Choroid plexus epithelial cell (primary cell): ENCODE data around the gene SEMA4C.

Experiments
- DNase-seq: peaks from one replicate; pipeline ENCODE4 v3.0.0-alpha.2; 2010; ENCODE audit warnings: low read depth
- H3K4me3 ChIP-seq: 2 replicates; pipeline ENCODE4 v1.5.1; 2011; ENCODE audit warnings: low read depth, mild to moderate bottlenecking, control low read depth, low read length, moderate library complexity
- CTCF ChIP-seq: conservative IDR thresholded peaks from 2 replicates; pipeline ENCODE4 v1.5.1; 2011; ENCODE audit warnings: low read depth, mild to moderate bottlenecking, control low read depth, inconsistent platforms, low read length, moderate library complexity

SEMA4C gene

DNA sequence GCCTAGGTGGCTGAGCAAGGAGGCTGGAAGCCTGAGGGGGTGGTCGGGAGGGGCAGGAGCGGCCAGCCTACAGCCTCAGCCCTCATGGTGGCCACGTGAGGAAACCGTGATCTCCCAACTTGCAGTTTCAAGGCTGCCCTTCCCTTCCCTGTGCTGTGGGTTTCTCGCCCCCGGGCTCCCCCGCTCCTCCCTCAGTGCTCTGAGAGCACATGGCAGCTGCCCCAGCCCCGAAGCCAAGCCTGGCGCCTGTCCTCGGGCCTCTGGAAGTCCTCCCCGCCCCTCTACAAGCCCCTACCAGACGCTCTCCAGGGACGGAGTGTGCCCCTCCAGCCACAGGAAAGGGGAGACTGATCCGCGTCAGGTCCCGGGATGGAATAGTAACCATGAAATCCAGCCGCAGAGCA, 25.5 kb downstream of the SEMA4C start:
- DNase-seq = no peak
- no peak overlapping the region for H3K4me3 ChIP-seq
- TF ChIP-seq CTCF = no peak

DNA sequence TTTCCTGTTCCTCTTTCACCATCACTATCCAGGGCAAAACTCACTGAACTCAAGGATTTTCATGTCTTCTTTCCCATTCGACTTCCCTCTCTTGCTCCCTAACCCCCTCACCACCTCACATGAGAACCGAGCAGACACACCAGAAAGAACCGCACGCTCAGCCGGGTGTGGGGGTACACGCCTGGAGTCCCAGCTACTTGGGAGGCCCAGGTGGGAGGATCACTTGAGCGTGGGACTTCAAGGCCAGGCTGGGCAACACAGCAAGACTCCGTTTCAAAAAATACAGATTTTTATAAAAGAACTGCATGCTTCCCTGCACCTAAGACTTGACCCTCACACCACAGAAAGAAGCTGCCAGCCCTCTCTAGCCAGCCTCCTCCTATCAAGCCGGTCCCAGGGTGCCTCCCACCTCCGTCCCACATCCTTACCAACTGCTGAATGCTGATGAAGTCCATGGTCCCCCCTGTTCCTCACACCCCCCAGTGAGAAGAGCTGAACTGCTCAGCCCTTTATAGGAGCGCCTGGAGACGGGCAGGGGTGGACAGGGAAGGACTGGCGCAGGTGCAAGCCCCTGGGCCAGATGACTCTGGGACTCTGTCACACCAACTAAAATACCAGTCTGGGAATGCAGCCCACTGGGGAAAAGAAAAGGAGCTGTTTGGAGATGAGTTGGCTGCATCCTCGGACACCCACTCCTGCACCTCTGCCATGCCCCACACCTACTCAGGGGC, 26.2 kb downstream of the SEMA4C start, which contains the start of gene ANKRD23:
Gene ANKRD23, minus strand, starts transcription at position 484 of the 731 bp plus-strand sequence. Its CDS starts 29 bp downstream, at position 455.
- no peak within 1 kb of the TSS for H3K4me3 ChIP-seq
- TF ChIP-seq CTCF = no peak

GRCh38 chr2:96842600-96842999, 27.3 kb downstream of the SEMA4C start:
- TF ChIP-seq CTCF = no peak
- H3K4me3 ChIP-seq = no peak overlapping the region
- no peak for DNase-seq

More for the DNA sequence above, 26.2 kb downstream of the SEMA4C start, which contains the start of gene ANKRD23:
- no peak for DNase-seq

DNA sequence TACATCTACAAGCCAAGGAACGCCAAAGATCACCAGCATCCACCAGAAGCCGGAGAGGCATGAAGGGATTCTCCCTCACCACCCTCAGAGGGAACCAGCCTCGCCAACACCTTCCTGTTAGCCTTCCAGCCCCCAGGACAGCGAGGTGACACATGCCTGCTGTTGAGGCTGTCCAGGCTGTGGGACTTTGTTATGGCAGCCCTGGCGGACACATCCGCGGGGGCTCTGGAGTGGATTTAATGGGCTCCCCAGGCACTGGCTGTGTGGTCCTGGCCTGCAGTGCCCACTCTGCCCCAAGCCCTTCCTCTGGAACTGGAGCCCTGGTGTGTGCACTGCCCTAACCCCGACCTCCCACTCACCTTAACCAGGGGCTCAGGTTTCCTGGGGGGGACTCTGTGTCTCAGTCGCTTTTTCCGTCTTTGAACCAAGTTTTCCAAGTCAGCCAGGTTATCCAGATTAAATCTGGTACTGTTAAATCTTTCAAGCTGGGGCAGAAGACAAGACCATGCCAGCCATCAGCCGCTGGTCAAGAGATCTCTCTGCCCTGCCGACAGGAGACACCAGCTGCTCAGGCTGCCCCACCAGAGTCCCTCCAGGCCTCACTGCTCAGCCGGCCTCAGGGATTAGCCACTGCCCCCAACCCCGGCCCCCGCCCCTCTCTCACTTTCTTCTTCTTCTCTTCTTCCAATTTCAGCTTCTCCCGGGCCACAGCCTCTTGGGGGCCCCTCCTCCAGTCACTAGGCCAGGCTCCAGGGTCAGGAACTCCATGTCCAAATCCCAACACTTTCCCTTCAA, 28.0 kb downstream of the SEMA4C start:
- no peak overlapping the region for H3K4me3 ChIP-seq
- no peak for DNase-seq
- TF ChIP-seq CTCF = no peak

DNA sequence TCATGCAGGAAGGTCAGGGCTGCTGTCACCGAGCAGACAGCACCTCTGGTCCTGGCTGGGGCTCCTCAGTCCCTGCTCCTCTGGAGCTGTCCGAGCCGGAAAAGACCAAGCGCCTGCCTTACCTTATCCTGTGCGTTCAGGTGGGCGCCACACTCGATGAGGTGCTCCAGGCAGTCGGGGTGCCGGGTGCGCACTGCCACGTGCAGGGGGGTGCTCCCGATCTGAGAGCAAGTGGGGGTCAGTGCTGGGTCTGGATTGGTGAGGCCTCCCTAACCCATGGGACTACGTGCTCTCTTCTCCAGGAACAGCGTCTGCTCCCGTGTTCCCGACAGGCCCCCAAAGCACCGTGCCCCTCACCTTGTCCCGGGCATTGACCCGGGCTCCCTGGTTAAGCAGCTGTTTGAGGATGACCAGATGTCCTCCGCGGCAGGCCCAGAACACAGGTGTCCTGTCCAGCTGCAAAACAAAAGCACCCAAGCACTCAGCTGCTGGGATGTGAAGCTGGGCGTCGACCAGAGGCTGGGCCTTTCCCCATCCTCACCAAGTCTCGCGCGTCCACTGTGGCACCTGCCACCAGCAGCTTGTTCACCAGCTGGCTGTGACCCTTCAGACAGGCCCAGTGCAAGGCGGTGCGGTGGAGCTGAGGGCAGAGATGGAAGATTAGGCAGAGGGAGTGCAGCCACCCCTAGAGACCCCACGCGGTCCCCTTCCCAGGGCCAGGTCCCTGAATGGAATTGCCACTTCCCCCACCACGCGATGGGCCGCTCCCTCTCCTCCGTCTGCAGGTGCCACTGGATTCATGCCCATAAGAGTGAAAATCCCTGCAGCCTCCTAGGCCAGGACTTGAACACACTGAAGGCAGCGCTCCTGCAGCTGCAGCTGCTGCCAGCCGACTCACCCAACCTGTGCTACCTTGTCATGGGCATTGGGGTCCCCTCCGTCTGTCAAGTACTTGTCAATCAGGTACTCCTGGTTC, 29.7 kb downstream of the SEMA4C start:
- no peak overlapping the region for H3K4me3 ChIP-seq
- DNase-seq = no peak
- no peak for TF ChIP-seq CTCF

- DNase-seq = no peak
- TF ChIP-seq CTCF = no peak
- H3K4me3 ChIP-seq = no peak overlapping the region
These were observed 30.5 kb downstream of the SEMA4C start for GRCh38 chr2:96839293-96839874.
